Stimulated activated CD4-positive, alpha-beta T cell treated with anti-CD3 and anti-CD28 coated beads, Interleukin-4, amount 100 ng/mL, for 24 hours (primary cell): ENCODE results near the gene POC1A.

Source experiments
- DNase-seq: peaks from one replicate; pipeline ENCODE4 v3.0.0-alpha.2; 2020

POC1A gene

DNA sequence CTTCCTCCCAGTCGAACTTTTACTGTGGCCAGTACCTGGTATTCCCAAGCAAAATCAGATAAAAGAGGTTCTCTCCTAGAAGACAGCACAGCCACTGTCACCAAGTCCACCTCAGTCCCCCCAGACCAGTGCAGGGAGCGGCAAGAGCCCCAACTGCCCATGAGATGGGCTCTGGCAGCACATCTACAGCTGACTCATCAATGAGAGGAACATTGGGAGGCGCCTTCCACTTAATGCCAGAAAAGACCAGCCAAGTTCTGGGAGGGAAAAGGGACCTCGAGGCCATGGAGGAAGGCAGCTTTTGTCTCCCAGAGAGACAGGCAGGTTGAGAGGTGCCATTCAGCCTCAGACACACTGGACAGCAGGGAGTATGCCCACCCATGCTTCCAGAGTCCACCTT, 28.2 kb downstream of the POC1A start:
- DNase-seq = no peak

DNA sequence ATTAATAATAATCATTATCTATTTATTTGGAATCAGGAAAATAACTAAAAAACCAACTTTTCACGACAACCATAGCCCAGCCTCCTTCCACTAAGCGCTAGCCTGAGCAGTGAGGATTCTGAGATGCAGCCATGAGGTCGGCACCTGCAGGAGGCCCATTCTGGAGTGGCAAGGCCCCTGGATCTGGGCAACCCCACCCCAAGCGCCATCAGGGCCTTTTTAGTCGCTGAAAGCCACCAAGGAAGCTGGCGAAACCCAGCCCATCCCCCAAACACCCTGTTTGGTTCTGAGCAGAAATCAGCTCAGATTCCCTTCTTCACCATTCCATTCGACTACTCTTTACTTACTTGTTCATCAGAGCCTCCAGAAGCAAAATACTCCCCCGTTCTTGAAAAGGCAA, 29.5 kb downstream of the POC1A start:
- DNase-seq = no peak

DNA sequence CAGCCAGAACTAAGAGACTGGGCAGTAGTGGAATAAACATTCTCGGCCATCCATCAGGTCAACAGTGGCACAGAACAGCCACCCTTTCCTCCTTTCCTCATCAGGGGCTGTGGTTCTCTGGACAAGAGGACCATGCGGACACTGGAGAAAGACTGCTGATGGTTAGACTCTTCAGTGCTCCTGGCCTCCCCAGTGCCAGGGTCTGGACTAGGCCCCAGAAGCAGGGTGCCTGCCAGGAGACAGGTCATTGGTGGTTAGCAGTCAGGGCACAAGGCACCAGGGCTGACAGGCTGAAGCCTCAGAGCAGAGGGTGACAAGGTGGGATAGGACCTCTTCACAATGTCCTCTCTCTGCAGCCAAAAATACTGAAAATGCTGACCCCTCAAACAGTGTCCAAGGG, 30.1 kb downstream of the POC1A start:
- DNase-seq = no peak

DNA sequence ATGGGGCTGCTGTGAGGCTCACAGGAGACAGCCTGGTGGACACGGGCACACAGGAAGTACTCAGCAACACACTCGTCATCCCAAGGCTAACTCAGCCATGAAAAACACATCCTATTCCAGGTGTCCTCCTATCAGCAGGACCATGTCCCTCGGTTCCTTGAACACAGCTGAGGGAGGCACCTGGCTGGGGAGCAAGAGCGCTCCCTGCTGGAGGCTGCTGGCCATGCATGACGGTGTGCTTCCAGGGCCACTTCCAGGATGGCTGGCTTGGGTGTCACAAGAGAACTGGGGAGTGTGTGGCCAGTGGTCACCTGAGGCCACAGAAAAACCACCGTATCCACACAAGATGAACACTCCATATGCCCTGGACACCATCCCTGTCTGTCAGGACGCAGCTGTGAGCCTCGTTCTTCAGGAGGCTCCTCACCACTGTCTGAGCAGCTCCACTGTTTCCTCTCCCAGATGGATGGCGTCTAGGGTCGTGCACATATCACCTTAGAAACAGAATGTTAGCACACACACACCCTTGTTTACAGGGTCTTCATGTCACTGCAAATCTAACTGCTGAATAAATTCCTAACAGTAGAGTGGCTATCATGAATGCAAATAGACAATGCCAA, 31.0 kb downstream of the POC1A start:
- peak; percentile 78 for DNase-seq

DNA sequence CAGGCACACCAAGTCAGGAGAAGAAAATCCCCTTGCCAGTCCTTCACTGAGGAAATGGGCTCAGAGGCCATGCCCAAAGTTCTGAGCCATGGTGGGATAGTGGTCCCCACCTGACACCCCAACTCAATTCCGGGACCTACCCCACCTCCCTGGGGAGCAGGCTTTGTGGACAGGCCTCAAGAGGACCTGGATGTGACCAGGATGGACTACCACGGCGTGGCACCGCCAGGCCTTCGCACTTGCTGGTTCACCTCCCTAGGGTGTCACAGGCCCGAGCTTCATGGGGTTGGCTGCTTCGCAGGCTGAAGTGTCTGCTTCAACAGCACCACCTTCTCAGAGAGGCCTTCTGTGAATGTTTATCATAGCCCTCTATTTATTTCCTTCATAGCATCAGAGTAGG, 31.7 kb downstream of the POC1A start:
- DNase-seq = no peak

DNA sequence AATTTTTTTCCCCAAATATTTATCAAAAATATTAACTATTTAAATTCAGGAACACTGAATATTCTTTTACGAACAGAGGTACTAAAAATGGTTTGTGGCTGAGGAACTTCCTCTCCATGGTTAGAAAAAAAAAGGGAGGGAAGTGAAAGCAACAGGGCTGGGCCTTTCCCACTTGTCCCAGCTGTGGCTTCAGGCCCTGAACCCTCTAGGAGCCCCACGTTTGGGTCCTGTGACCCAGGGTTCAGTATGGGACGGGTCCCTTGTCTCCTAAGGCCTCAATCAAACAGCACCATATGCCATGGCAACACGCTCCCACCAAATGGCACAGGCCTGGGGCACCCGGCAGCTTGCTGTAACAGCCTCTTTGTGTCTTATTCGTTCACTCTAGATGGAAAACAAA, 32.4 kb downstream of the POC1A start:
- no peak for DNase-seq

DNA sequence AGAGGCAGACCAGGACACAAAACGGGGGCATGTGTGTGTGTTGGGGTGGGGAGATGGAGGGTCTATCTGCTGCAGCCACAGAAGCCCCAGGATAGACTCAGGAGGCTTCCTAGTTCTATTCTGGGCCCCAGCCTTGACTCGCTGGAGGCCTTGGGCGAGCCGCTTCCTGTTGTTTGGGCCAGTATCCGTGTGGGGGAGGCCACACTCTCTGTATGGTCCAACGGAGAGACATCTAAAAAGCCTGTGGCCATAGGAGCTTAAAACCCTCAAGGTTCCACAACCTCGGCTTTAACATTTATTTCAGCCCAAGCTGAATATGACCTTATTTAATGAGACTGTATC, 32.8 kb downstream of the POC1A start:
- DNase-seq = no peak

DNA sequence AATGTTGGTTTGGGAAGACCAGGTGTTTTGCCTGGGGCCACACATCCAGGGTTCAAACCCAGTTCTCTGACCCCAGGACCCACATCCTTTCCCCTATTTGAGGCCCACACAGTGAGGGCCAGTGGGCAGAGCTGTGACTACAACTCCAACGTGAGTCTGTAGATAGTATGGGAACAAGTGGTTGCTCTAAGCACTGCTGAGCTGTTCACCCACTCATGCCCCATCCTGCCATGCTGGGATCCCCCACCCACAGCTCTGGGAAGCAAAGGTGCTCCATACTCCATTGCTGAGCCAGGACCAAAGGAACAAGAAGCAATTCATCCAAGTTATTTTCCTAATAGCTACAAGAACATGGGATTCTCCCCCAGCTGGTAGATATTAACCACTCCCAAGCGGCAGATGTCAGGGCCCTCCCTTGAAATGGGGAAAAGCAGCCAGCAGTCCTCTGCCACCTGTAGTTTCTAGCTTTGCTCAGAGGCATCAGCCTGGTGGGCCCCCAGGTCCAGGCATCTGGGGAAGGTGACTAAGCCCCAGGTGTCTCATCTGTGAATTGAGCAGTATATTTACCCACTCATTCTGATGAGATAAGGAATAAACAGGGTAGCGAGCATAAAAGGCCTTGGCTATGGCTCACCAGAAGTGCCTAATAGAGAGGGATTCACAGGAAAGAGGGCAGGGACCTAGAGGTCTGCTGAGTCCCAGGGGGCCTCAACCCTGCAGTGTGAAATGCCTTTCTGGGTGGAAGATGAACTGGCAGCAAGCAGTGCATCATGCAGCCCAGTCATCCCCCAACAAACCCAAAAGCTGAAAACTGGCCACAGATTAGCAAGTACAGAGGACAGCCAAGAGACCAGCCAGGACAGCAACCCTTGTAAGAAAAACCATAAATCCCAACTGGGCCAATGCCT, 33.4 kb downstream of the POC1A start:
- DNase-seq = no peak

DNA sequence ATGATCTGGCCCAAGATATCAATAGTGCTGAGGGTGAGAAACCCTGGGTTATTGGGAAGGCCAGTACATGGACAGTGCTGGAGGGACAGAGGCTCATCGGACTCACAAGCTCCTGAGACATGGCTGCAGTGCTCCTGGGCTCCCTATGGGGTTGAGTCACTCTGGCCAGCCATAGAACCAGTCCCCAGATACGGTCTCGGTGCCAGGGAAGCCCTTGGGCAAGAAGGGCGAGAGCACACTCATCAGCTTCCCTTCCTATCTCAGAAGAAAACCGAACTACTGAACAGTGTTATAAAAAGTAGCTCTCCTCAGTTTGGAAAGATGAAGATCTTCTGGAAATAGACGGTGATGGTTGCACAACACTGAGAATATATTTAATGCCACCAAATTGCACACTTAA, 34.4 kb downstream of the POC1A start:
- no peak for DNase-seq

DNA sequence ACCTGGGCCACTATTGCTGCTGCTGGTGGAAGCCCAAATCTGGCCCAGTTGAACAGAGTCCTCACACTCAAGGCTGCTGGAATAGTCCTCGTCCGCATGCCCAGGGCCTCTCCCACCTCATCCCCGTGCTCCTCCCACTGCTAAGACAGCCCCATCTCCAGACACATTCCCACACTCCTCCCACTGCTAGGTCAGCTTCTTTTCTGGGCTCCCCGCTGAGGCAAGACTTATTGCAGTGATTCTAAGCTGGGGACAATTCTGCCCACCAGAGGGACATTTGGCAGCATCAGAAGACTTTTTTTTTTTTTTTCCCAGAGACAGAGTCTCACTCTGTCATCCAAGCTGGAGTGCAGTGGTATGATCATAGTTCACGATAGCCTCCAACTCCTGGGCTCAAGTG, 35.1 kb downstream of the POC1A start:
- no peak for DNase-seq

DNA sequence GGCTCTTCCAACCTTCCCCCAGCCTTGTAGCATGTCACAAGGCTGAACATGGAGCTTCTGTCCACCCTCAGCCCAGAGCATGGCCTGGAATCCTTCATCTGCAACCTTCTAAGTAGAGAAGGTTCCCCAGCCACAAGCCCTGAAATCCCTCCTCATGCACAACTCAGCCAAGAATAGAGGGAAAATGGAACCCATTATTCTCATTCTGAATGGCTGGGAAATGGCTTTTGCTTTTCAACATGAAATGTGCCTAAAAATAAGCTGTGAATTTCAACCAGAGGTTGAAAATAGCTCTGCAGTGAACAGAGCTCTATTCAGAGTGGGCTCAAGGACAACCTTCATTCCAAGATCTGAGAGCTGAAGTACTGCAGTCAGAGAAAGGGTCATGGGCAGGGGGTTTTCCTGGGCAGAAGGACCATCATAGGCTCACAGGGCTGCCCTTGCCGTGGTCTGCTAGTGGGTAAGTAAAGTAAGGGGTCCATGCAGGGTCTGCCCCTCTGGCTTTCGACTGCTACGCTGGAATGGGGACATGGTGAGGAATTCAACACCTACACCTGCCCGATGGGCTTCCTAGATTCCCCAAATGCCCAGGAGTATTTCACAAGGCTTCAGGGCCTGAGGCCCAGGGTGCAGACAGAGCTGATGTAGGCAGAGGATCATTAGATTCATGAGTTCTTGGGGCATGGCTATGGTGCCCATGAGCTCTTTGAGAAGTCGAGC, 35.9 kb downstream of the POC1A start:
- DNase-seq = no peak

DNA sequence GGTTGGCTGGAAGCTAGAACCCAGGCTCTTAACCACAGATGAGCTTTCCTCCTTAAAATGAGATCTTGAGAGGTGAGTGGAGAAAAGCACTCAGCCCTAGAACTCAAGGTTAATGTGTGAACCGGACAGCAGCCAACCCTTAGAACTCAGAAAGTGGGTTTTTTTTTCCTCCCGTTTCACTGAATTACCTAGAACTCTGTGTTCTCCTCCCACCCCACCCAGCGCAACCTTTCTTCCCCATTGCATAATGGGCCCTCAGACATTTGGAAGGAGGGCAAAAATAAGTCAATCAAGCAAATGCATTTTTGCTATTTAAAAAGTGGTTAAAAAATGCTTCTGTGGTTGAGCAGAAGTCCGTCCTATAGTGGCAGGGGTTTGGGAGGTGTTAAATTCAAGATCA, 36.7 kb downstream of the POC1A start:
- no peak for DNase-seq

DNA sequence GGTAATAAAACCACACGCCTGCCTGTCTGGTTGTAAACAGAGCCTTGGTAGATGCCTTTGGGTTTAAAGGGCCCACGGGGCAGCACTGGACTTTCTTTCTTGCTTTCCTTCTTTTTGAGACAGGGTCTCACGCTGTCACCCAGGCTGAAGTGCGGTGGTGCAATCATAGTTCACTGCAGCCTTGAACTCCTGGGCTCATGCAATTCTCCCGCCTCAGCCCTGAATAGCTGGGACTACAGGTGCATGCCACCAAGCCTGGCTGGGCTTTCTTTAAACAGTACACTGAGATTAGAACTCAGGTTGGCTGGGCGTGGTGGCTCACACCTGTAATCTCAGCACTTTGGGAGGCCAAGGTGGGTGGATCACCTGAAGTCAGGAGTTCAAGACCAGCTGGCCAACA, 42.2 kb downstream of the POC1A start:
- no peak for DNase-seq

DNA sequence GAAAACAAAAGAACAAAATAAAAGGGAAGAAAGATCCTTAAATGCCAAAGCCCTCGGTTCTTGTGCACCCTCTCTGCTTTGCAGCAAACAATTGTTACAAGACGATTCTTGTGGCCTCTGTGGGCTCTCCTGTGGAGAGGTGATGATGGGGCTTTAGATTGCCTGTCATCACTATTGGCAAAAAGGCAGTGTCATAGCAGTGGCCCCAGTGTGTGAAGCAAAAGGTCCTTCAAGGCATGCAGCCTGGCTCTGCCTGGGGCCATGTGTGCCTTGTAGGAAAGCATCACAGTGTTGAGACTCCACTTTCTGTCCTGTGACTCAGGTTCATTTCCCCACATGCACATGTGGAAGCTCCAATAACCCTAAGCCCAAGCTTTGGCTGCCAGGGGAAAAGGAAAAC, 43.7 kb downstream of the POC1A start:
- no peak for DNase-seq

DNA sequence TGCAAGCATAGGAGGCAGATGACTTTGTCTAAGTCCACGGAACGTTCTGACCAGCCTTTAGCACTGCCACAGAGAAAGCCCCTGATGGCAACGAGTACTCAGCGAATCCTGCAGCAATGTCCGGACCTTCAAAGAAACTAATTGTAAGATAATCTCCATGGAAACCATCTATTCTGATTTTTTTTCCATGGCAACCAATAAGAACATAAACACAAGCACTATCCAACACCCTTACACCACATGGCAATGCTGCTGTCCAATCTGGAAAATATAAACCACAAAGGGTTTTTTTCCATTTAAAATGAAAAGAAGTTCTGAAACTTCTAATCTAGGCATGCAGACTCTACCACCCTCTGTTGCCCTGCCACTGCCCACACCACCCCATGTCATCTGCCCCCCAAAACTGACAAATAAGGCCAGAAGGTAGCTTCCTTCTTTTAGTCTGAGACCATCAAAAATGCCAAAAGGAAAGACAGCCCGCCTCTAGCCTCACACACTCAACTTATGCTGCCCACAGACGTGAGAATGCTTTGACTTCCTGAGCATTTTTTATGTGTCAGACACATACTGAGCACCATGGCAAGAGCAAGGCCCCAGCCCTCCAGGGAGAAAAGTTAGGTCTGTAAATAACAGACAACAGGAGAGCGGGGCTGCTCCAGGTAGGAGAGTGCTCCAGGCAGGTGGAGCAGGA, 44.5 kb downstream of the POC1A start:
- no peak for DNase-seq

DNA sequence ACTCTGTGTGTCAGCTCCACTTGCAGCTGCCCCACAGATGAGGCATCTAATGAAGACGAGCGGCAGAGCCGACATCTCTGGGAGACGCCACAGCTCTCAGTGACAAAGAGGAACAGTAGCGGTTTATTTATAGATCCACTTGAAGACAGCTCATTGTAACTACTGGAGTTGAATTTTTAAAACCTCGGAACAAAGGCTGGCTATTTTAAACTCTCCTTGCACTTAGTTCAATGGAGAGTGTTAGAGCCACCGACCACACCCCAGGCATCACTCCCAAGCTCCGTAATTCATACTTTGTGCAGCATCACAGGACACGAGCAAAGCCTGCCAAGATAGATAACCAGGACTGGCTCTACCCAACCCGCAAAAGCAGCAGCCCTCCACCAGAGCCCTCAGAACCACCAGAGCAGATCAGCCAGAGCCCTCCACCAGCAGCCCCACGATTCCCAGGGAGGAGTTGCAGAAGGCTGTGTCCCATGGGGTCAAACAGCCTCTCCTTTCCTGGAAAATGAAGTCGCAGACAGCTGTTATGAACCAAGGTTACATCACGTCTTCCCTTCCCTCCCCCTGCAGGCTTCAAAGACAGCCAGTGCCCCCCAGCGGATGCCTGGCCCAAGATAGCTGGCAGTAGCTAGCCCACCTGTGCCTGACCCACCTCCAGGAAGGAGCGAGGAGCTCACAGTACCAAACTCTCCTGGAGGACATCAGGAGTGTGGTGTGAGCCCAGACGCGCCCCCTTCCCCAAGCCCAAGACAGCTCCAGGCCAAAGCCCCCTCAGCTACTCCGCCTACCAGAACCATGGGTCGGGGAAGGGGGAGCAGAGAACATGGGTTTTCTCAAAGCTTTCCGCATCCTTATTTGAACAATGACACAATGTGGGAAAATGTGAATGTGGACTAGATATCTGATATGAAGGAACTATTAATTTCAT, 45.7 kb downstream of the POC1A start:
- DNase-seq = no peak

DNA sequence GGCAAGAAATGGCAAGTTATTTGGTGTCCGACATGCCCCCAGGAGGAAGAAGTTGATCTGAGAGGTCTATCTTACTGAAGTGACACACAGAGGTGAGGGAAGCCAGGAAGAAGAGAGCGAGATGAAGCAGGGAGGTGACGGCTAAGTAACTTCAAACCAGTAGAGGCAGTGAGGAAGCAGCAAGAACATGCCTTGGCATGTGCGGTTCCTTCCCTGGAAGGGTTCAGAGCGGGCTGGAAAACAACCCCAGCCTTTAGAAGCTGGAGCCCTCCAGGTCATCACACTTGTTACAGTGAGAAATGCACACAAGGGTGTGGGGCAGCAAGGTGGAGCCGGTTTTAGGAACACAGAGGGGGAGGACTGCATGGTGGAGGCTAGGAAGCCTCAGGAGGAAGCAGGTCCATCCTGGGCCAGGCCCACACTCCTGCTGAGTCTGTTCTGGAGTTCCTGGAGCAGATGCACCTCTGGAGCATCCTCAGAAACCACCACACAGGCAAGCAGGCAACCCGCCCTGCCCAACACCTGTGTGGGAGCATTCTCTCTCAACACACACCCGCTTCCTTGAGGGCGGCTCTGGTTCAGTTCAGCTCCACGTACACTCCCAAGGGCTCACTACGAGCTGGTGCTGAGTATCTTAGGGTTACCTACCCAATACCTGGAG, 47.1 kb downstream of the POC1A start:
- no peak for DNase-seq

DNA sequence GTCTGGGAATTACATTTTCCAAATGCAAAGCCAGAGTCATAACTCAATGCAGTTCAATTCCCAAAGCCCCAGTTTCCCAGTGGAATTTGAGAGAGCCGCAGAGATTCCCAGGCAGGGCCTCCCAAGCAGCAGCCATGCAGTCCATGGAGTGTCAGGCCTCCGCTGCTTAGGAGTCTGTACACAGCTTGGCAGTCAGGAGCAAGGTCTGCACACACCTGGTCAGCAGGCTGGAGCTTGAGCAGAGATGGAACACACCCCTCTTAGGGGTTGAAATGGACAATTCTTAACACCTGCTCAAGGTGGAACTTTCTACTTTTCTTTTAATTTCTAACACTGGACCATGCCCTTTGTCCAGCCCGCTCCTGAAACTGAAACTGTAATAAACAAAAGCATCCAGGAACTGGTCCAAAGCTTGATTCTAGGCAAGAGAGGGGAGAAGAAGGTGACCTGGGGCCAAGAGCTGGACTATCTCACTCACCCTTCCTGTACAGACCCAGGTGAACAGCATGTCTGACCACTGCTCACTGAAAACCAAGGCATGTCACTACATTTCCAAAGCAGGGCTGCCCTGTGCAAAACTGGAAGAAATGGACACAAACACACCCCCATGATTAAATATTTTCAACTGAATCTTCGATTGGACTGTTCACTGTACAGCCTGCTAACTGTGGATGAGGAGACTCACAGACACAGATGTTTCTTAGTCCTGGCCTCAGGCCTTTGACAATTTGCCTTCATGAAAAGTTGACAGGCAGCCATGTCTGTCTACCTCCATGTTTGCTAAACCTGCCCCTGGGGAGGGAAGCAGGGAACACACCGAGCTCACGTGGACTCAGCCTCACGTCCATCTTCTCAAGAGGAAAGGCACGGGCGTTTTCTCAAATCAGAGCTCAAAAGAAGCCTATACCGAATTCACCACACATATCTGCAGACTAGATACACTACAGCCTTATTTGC, 49.3 kb downstream of the POC1A start:
- DNase-seq = no peak

DNA sequence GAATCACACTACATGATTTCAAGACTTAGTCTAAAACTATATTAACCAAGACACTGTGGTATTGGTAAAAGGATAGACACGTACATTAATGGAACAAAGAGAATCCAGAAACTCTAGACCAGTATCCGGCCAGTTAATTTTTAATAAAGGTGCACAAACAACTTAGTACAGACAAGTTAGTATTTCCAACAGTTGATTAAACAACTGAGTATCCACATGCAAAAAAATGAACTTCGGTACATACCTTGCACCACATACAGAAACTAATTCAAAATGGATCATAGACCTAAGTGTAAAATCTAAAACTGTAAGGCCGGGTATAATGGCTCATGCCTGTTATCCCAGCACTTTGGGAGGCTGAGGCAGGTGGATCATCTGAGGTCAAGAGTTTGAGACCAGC, 51.3 kb downstream of the POC1A start:
- no peak for DNase-seq

DNA sequence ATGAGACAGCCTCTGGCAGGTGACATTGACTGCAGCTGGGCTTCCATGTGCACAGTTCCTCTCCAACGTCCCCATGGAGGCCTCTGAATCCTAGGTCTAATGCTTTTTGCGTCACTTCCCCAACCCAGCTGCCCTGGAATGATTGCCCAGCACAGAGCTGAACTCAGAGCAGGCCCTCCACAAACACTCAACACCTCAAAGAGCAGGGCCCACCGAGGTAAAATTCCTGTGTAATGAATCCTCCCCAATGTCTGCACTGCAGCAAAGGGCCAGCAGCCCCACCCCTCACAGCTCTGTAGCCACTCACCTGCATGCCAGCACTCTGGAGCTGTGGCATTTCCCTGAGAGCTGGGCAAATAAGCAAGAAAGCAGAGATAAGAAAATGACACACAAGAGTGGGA, 55.2 kb downstream of the POC1A start:
- DNase-seq = no peak
